HFFc6 (cell line): ENCODE data around the gene SPIN2B. TPM values are rescaled to one million over a fixed set of nuclear protein-coding genes. Genes with fewer than 3 reads are reported as not detected.

Source experiments
- DNase-seq: peaks from one replicate; pipeline ENCODE4 v3.0.0-alpha.2; 2018
- H3K27ac Mint-ChIP-seq: 2 replicates; pipeline ENCODE4 v1.8.0; 2020; ENCODE audit warnings: mild to moderate bottlenecking, mixed read lengths
- H3K27me3 Mint-ChIP-seq: 2 replicates; pipeline ENCODE4 v1.8.0; 2021; ENCODE audit warnings: mild to moderate bottlenecking, moderate library complexity, mixed read lengths; ENCODE audit not compliant: insufficient read depth
- H3K36me3 Mint-ChIP-seq: 2 replicates; pipeline ENCODE4 v1.8.0; 2021; ENCODE audit warnings: low read depth, mixed read lengths
- H3K4me1 Mint-ChIP-seq: 2 replicates; pipeline ENCODE4 v1.8.0; 2020; ENCODE audit warnings: low read depth, mixed read lengths
- H3K4me3 Mint-ChIP-seq: 2 replicates; pipeline ENCODE4 v1.8.0; 2020; ENCODE audit warnings: mild to moderate bottlenecking, moderate library complexity, mixed read lengths
- H3K9me3 Mint-ChIP-seq: 2 replicates; pipeline ENCODE4 v1.8.0; 2020; ENCODE audit warnings: mild to moderate bottlenecking, mixed read lengths
- total RNA-seq, 6 experiments: library from RNA; stranded (reverse); fragmentation: NEBNext Ultra II Directional; extraction: Animal tissue kit (Norgen Biotek cat#: 25700); gene quantifications; 2 replicates in 1 of 6; 3 replicates in 5 of 6; pipeline ENCODE4 v1.2.3, GENCODE V29; 2021
- TF ChIP-seq, protein P1 (sequence below): fragments of 200-600 bp; sonication (generic); IDR thresholded peaks from 2 replicates; pipeline ENCODE4 v1.5.0; 2021; ENCODE audit warnings: antibody characterized with exemption, mild to moderate bottlenecking

The SPIN2B gene
- total RNA-seq, 6 experiments from 2014 or later = 8.1 to 11.4 (median 9.6) TPM

DNA sequence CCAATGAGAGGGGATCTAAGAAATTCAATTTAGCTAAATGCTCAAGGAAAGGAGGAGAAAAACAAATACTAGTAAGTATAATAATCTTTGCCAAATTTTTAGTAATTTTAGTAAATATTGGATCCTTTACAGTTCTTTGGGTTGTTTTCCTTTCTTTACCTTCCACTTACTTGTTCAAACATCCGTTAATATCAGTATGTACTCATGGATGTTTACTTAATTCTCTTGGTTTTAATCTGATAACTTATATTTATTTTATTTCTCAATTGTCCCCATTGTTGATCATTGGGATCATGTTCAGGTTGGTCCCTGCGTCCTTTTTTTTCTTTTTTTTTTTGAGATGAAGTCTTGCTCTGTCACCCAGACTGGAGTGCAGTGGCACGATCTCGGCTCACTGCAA is 46.9 kb downstream of the SPIN2B start:
- Mint-ChIP-seq H3K27me3 (peaks cover 3% of the 10 kb centered on the region; the same call in 1 of the 2 replicates), H3K4me1 (no peaks in the 10 kb centered on the region), H3K9me3 (no peaks in the 10 kb centered on the region), H3K36me3 (no peaks in the 10 kb centered on the region), H3K4me3 (no peak overlapping the region), H3K27ac (no peak overlapping the region)
- TF ChIP-seq, protein P1, sequence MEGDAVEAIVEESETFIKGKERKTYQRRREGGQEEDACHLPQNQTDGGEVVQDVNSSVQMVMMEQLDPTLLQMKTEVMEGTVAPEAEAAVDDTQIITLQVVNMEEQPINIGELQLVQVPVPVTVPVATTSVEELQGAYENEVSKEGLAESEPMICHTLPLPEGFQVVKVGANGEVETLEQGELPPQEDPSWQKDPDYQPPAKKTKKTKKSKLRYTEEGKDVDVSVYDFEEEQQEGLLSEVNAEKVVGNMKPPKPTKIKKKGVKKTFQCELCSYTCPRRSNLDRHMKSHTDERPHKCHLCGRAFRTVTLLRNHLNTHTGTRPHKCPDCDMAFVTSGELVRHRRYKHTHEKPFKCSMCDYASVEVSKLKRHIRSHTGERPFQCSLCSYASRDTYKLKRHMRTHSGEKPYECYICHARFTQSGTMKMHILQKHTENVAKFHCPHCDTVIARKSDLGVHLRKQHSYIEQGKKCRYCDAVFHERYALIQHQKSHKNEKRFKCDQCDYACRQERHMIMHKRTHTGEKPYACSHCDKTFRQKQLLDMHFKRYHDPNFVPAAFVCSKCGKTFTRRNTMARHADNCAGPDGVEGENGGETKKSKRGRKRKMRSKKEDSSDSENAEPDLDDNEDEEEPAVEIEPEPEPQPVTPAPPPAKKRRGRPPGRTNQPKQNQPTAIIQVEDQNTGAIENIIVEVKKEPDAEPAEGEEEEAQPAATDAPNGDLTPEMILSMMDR = no peak
- DNase-seq = no peak

- Mint-ChIP-seq H3K9me3 (no peaks in the 10 kb centered on the region), H3K4me1 (no peaks in the 10 kb centered on the region), H3K27ac (no peak overlapping the region), H3K4me3 (no peak overlapping the region), H3K27me3 (peaks cover 6% of the 10 kb centered on the region; the same call in 1 of the 2 replicates), H3K36me3 (no peaks in the 10 kb centered on the region)
- DNase-seq = no peak
- TF ChIP-seq, protein P1 = no peak
Measured at GRCh38 chrX:57070185-57070984, 51.0 kb downstream of the SPIN2B start.

Other genes with a start within 250 kb of the SPIN2B start
- gene SPIN3, start 126.0 kb downstream of the SPIN2B start, total RNA-seq = 1 to 10 TPM; 6.3 to 8.1 (median 7.2) TPM
- gene SPIN2A, start 15.8 kb upstream of the SPIN2B start, total RNA-seq = 1 to 10 TPM in 1 of 6 experiments, under 1 TPM in 5; 0.33 to 1.0 (median 0.79) TPM
- gene FAAH2, start 165.2 kb upstream of the SPIN2B start, total RNA-seq = not detected